SH-SY5Y (cell line): ENCODE measurements around the gene RNF168.

Experiments
- GATA2 ChIP-seq: IDR thresholded peaks from 2 replicates; pipeline ENCODE4 v1.6.1; 2011; ENCODE audit warnings: mild to moderate bottlenecking, low read depth, low read length
- GATA3 ChIP-seq: IDR thresholded peaks from 2 replicates; pipeline ENCODE4 v1.6.1; 2011; ENCODE audit warnings: low read depth, mild to moderate bottlenecking, low read length, moderate library complexity

DNA sequence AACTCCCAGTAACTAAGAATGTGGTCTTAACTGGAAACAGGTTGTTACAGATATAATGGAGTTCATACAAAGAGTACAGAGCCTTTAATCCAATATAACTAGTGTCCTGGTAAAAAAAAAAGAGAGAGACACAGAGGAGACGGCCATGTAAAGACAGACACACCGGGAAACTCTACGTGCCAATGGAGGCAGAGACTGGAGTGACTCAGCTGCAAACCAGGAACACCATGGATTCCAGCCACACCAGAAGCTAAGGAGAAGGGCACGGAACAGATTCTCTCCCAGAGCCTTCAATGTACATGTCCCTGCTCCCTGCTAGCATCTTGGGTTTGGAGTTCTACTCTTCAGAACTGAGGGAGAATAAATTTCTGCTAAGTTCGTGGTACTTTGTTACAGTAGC lies 4.5 kb downstream of the RNF168 start:
- TF ChIP-seq GATA2 (no peak), GATA3 (no peak)
